ENCODE data around the gene TNC.
A peak's percentile ranks its signal among the peaks of the same experiment; 100 is the strongest.

Gene TNC

DNA sequence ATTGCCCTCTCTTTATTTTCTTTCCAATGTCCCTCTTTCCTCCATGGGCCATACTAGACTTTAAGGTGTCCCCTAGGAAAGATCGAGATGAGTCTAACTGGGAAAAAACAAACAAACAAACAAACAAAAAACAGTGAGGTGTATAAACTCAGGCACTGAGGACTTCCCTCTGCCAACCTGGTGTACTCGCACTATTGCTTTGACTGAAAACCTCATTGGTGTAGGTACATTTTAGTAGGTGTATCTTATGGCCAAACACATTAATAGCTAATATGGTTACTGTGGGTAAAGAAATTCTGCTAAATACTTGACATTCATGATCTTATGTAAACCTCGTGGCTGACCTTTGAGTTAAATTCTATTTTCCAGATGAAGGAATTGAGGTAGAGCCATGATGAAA, 74.3 kb downstream of the TNC start:
- no peak for DNase-seq (ENCODE audit: low read depth)

DNA sequence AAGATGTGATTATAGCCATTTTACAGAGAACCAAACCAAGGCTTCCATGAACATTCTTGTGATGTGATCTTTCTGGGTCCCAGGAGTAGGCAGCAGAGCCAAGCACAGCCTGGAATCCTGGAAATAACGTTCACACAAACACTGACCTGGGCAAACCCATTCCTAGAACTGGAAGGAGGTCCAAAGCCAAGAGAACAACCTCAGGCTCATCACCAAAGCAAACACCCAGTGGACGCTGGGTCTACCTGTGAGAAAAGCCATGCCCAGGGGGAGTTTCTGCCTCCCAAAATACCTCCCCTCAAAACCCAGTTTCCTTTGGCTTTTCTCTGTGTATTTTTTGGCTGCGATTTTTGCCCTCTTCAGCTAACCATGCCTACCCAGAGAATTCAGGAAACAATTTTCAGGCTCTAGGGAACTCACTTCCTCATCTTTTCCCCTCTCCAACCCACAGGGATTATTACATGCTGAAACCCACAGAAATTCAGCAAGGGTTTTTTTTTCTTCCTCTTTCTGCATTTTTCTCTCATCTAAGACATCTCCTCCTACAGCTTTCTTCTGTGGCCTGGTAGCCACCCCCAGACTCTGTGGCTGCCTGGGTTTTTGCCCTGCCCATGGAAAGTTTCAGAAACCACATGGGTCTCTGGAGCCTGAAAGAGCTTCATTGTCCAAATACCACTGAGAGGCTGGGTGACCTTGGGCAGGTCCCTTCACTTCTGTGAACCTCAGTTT, 75.0 kb downstream of the TNC start:
- no peak for DNase-seq (ENCODE audit: low read depth)

DNA sequence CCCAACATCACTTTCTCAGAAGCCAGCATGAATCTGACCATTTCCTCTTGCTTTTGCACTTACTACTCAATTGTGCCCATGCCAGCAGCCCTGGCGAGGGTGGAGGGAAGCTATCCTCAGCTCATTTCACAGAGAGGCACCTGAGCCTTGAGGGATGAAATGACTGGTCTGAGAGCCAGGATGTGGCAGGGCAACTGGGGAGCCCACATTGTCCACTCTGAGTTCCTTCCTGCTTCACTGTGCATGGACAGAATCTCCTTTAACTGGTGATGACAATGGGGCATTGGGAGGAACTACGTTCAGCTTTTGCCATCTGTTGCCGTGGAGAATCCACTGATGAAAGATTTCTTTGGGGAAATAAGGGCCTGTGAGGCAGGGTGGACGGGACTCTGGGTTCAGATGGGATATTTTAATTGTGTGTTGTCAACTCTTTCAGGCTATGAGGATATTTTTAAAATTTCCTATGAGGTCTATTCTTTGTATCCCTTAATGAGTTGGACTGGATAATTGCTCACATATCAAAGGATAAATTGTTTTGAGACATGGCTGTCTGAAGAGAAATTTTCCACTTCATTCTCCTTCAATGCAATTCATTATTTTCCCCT, 78.3 kb downstream of the TNC start:
- no peak for DNase-seq (ENCODE audit: low read depth)

DNA sequence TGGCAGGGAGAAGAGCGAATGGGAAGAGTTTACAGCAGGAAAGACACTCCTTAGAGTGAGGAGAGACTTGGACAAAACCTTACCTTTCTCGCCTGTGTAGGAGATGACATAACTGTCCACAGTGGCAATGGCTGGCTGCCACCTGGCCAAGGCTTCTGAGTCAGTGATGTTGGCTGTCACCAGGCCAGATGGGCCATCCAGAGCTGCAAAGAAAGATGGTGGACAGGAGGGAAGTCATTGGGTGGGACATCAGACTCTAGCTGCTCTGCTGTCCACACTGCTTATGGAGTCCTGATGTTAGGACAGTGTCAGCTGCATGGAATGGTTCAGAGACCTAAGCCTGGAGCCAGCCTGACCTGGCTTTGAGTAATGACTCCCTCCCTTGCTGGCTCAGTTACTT, 79.8 kb downstream of the TNC start:
- no peak for DNase-seq (ENCODE audit: low read depth)

DNA sequence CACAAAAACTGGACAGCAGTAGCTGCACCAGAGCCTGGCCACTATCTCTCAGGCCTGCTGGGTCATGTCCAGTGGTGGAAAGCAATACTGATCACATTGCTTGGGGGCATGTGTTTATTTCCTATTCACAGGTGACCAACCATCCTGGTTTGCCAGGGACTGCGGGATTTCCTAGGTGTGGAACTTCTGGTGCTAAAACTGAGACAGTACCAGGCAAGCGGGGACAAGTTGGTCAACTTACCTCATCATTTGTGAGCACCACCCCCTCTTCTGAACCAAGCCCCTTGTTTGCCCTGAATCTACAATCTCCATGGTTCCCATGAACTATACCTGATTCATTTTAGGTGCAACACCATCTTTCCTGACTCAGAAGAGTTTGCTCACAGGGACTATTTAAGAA, 81.3 kb downstream of the TNC start:
- no peak for DNase-seq (ENCODE audit: low read depth)

DNA sequence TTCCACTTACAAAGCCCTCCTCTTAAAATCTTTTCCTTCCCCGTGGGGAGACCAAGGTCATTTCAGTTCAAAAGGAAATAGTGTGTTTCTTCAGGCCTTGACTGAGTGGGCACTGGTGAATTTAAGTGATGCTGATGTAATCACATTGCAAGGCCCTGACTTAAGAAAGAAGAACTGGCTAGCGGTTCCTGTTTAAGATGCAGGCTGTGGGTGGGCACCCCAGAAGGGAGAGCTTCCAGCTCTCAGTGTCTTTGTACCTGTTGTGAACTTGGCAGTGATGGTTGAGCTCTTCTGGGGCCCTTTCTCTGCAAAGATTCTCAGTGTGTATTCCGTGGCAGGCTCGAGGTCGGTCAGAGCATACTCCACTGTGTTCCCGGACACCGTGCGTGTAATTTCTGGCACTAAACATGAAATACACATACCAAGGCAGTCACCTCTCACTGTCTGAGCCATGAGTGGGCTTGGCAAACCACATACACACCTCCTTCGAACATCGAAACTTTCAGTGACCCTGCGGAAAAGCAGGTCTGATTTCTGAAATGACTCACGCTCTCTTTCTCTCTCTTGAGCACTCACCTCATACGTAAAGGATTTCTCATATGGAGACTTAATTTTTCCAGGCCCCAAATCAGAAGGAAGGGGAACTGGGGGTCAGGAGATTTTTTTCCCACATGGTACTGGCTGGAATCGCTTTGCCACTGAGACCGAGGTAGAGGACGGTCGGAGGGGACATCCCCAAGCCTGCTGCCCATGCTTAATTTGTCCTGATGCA, 81.9 kb downstream of the TNC start:
- DNase-seq (ENCODE audit: low read depth), result no peak

DNA sequence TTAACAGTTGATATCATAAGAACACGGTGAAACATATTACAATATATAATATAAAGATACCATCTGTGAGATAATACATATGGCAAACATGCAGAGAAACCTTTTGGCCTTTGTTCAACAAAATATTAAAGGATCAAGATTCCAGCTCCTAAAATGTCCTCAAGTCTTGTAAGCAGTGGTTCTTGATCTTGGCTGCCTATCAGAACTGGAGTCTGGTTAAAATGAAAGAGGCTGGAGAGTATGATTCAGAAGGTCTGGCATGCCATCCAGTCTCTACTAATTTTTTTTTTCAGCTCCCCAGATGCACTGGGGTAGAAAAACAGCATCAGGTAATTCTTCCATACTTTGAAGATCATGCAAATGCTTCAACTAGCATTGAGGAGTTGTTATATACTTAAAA, 83.2 kb downstream of the TNC start:
- no peak for DNase-seq (ENCODE audit: low read depth)

DNA sequence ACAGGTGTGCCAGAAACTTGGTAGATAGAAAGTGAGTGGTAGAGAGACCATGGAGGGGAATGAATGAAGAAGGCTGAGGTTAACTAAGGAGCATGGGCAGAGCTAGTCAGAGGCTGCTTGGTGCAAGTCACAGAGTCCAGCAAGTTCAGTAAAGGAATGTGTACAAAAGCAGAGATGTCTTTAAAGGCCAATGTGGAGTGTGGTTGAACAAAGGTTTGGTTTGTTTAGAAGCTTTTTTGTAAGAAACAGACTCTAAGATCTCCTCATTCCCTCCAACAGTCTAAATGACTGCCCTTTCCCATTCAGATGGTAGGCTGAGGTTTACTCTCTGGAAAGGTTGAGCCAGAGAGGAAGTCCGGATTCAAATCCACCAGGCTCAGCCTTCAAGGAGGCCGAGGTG, 84.2 kb downstream of the TNC start:
- no peak for DNase-seq (ENCODE audit: low read depth)

DNA sequence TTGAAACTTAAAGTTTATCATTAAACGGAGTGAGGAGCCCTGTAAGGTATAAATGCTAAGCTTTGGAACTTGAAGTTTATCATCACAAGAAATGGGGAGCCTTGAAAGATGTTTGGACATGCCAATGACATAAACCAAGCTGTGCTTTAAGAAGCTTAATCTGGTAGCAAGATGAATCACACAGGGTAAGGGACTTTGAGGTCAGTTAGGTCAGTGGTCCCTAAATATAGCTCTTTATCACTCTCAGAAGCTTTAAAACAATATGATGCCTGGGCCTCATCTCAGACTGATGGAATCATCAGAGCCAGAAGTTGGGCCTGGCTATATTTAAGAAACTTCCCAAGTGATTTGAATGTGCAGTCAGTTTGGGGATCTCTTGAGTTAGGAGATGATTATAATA, 85.7 kb downstream of the TNC start:
- no peak for DNase-seq (ENCODE audit: low read depth)

DNA sequence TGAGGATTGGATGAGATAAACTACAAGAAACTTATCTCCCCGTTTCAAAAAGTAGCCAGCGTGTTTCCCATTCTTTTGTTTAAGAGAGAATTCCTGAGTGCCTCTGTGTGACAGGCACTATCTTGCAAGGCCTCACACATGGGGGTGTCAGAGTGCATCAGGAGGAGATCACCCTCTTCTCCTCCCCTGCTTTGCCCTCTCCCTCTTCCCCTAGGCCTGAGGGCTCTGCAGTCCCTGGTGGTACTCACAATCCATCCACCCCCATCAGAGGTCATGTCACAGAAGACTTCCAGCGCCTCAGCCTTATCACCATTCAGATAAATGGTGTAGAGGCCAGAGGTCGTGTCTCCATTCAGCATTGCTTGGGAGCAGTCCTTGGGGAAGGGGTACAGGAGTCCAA, 88.0 kb downstream of the TNC start:
- DNase-seq (ENCODE audit: low read depth), result no peak

DNA sequence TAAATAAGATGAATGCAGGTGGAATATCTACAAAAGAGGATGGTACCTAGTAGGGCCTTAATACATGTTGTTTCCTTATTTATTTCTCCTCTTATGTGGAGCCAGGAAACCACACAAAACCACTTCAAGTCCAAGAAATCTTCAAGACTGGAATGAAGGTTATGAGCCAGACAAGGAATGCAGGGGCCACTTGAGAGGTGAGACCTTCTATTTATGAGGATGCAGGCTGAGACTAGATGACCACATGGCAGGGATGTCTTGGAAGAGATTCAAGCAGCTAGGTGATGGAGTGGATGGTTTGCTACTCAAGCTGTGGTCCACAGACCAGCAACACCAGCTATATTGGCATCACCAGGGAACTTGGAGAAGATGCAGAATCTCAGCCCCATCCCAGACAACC, 92.2 kb downstream of the TNC start:
- DNase-seq (ENCODE audit: low read depth), result no peak

DNA sequence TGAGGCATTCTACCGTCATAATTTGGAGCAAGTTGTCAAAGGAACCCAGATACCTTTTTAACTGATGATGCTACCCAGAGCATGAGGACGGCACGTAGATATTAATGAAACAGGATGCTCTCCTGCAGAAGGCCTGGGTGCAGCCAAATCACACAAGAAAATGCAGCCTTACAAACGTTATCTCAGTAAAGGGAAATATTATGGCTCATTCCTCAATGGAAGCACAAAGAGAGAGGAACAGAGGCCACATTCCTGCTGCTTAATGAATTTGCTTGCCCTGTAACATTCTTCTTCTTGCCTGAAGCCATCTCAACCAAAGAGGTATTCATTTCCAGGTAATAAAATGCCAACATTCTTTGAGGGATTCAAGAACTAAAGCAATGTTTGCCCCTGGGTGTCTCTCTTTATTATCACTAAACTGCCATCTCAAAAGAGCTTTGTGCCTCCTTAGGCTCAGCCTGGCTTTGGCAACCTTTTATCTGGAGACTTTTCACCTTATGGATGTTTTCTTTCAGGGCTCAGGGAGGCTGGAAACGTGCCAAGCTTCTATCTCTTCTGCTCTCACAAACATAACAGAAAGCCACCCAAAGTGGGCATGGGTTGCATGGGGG, 92.9 kb downstream of the TNC start:
- no peak for DNase-seq (ENCODE audit: low read depth)

DNA sequence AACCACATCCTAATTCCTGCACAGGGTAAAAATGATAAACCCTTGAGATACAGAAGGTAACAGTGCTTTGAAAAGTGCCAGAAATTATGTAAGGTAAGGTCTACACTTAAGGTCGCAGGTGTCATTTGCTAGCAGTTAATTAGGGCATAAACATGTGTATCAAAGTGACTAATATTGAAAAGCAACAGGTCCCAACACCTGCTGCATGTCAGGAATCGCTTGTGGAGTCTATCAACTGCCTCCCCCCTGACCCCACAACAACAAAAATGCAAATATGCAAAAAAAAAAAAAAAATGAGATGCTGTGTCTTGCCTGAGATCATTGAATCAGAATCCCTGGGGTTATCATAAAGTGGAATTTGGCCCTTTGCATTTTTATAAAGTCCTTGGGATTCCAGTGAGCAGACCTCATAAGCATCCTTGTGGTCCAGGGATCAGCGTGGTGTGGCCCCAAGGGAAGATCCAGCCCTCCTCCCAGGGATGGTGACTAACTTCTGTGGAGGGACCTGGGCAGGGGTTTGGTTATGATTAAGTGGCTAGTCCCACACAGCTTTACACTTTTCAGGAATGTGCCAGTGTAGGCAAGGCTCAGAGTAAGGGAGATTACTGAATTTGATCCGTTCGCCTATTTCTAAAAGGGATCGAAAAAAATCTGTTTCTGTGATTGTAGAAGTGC, 95.1 kb downstream of the TNC start:
- no peak for DNase-seq (ENCODE audit: low read depth)

DNA sequence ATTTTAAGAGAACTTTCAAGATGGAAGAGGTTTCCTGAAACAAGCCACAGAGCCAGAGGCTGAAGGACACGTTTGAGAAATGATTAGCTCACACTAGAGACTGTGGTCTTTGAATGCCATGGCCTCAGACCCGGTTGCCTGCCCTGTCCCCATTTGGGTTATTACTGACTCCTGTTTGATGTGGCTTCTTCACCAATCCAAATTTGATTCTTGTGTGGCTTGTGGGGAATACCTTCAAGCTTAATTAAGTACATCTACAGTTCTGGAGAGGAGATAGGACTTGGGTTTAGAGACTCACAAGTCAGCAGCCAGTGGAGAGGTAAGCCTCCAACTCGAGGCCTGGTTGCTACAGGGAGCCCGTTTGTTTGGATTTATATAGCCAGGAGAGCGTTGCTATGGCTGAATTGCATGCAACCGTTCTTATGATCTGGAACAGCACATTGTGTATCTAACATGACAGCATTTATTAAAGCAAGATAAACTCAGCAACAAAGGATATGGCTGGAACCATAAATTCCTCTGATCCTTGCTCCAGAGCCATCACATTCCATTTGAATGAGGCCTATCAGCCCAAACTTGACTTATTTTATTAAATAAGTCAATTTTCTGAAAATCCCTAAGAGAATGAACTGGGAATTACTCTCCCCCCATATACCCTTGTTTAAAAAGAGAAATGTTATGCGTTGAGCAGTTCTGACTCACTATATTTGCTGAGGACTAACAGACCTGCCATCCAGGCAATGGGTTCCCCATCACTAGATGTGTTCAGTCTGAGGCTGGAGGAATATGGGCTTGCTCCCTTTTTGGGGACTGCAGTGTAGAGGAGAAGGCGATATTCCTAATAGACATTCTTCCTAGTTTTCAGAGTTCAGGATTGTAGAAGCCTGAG, 99.2 kb downstream of the TNC start:
- no peak for DNase-seq (ENCODE audit: low read depth)

DNA sequence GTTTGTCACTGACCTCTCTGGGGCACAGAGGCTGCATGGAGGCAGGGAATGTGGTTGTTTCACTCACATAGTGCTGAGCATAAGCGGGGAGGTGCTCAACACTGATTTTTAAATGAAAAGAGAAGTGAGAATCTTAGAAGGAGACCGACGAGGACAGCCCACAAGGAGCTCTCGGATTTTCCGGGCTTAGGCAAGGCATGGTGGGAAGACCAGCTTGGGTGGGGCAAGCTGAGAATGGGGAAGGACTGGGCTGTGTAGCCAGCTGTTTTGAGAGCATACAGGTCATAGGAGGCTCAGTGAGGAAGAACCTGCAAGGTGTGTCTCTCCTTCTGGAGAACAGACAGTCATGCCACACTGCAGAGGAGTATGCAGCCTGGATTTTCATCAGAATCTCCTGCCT, 101.6 kb downstream of the TNC start:
- no peak for DNase-seq (ENCODE audit: low read depth)

DNA sequence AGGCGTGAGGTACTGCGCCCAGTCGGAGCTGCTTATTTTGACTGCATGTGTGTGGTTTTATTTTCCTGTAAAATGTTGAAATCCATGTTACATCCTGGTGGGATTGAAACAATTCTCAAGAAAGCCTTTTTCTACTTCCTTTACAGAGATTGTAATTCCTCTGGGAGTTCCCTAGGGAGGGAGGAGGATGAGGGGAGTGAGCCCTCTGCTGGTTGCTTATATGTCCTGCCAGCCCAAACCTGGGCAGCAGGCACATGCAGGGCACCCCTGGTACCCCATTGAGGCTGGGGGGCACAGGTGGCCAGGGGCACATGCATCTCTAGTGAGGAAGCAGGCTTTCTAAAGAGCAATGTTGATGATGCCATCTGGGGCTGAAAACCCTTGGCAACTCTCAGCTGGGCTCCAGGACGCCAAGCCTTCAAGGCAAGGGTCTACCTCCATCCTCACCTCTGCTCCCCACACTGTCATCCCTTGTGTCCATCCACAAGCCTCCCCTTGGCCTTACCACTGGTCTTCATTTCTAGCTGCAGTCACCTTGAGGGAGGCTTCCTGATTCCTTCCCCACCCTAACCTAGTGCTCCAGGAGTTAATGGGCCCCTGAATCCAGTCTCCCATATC, 102.8 kb downstream of the TNC start:
- DNase-seq (ENCODE audit: low read depth), result no peak

DNA sequence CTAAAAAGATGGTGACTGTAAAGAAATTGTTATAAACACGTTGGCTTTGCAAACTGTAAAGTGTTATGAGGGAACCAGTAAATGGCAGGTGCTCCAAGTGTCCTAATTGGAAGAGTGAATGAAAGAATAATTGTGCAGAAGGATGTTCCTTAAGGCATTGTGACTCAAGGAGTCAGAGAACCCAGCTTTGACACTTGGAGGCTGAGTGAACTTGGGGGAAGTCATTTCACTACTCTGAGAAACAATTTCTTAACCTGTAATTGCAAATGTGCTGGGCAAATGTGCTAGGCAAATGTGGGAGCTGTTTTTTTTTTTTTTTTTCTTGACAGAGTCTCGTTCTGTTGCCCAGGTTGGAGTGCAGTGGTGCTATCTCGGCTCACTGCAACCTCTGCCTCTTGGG, 103.5 kb downstream of the TNC start:
- no peak for DNase-seq (ENCODE audit: low read depth)

DNA sequence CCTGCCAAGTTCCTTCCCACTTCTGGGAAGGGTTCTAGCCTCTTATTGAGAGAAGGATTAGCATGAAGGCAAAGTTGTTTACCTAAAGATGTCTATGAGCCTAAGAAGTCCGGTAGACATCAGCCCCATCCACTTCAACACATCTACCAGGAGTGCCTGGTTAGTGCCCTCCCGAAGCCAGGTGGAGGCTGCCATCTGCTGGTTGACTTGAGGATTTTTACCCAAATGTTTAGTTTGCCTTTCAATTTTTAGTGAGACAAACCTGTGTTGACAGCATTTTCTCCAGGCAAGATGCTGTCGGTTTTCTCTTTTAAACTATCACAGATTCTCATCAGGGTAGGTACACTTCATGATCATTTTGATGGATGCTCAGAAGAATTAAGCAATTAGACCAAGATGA, 104.0 kb downstream of the TNC start:
- DNase-seq (ENCODE audit: low read depth), result peak; percentile 47

DNA sequence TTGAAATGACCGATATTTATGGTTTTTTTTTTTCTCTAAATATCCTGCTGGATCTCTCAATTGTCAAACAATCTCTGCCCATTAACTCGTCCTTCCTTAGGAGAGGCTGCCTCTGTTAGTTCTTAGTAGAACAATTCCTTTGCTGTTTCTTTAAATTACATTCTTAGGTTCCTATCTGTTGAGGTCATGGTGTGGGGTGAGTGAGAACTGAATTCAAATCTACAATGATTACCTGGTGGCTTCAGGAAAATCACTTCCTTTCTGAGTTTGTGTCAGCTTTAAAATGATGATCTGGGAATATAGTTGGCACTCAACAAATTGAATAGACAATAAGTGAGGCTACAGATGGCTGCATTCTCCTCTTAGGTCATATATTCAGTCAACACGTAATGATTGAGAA, 105.5 kb downstream of the TNC start:
- DNase-seq (ENCODE audit: low read depth), result no peak

DNA sequence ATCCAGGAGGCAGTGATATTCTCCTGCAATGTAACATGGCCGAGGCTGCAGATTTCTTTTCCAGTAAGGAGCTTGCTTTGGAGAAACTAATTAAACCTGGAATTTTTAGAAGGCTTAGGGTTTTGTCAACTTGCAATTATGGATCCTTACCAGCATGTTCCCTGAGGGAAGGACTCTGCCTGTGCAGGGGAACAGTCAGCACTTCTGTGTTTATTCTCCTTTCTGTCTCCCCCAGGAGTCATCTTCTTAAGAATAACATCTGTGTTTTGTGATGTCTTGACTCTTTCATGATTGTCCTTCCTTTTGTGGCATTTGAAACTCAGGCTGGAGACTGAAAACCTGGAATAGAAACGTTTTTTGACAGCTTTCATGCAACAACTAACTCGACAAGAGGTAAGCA, 107.1 kb downstream of the TNC start:
- DNase-seq (ENCODE audit: low read depth), result no peak

Data from stimulated activated CD8-positive, alpha-beta memory T cell treated with anti-CD3 and anti-CD28 coated beads, Interleukin-12 subunit alpha, Interleukin-12 subunit beta, amount 100 ng/mL, for 4 hours (primary cell).